GM13976 (cell line): ENCODE measurements around the gene ATRIP.
"Not testable (repeated sequence)": the region's sequence is repeated elsewhere in the genome, so short reads cannot be mapped to it uniquely, and the experiment has no call there.

Source experiments
- DNase-seq: peaks from one replicate; pipeline ENCODE4 v3.0.0; 2012; ENCODE audit warnings: low spot score
- CTCF ChIP-seq: IDR thresholded peaks from 2 replicates; pipeline ENCODE4 v1.5.1; 2012; ENCODE audit warnings: borderline replicate concordance, mild to moderate bottlenecking; ENCODE audit not compliant: insufficient read depth; ENCODE audit errors: extremely low read depth, missing control alignments, control extremely low read depth
- in situ Hi-C: fragments of 300-500 bp; cut with MboI; formaldehyde crosslinking; loops from one replicate; pipeline ENCODE4 v1.12.0; 2022; ENCODE audit warnings: low sequenced_read_pairs, mixed read lengths, inconsistent platforms; ENCODE audit not compliant: unreplicated experiment

ATRIP gene

GRCh38 chr3:48451270-48451669, 4.7 kb downstream of the ATRIP start:
- TF ChIP-seq CTCF = no peak
- in situ Hi-C loops = no loop called here
- DNase-seq = no peak

GRCh38 chr3:48456456-48456855, 9.9 kb downstream of the ATRIP start:
- in situ Hi-C loops = no loop called here
- TF ChIP-seq CTCF = no peak
- no peak for DNase-seq

- no peak for TF ChIP-seq CTCF
- in situ Hi-C loops = no loop called here
- no peak for DNase-seq
These were observed 12.8 kb downstream of the ATRIP start for GRCh38 chr3:48459331-48459730.

DNA sequence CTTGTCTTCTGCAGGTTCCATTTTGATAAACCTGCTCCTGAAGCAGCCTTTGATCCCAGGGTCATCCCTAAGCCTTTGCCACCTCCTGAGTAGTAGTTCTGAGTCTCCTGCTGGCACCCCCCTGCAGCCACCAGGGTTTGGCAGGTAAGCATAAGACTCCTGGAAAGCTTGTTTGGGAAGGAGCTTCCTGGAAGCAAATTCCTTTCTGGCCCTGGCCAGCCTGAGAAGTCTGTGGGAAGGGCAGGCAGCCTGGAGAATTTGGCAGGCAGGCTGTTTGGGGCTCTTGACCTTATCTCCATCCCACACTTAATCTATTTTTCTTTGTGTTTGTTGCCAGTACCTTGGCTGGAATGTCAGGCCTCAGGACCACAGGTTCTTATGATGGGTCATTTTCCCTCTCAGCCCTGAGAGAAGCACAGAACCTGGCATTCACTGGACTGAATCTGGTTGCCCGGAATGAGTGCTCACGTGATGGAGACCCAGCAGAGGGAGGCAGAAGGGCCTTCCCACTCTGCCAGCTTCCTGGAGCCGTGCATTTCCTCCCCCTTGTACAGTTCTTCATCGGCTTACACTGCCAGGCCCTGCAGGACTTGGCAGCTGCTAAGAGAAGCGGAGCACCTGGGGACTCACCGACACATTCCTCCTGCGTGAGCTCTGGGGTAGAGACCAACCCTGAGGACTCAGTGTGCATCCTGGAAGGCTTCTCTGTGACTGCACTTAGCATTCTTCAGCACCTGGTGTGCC, 13.4 kb downstream of the ATRIP start:
- no peak for TF ChIP-seq CTCF
- in situ Hi-C loops = no loop called here
- no peak for DNase-seq

DNA sequence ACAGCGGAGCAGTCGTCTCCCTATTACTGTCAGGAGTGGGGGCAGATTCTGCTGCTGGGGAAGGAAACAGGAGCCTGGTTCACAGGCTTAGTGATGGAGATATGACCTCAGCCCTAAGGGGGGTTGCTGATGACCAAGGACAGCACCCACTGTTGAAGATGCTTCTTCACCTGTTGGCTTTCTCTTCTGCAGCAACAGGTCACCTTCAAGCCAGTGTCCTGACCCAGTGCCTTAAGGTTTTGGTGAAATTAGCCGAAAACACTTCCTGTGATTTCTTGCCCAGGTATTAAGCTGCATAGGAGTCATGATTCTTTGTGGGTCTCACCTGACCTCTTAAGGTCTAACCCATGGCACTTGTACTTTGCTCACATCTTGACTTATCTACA, 14.0 kb downstream of the ATRIP start:
- no peak for DNase-seq
- TF ChIP-seq CTCF = no peak
- in situ Hi-C loops = no loop called here

GRCh38 chr3:48461767-48462166, 15.2 kb downstream of the ATRIP start:
- in situ Hi-C loops, DNase-seq: not testable (repeated sequence)

- in situ Hi-C loops = no loop called here
- no peak for DNase-seq
- TF ChIP-seq CTCF = no peak
These were observed 17.2 kb downstream of the ATRIP start for GRCh38 chr3:48463703-48464102.
